Mesenchymal stem cell (in vitro differentiated cells and primary cell): ENCODE data around the gene LAMA5.
A peak's percentile ranks its signal among the peaks of the same experiment; 100 is the strongest.

Experiments used
- DNase-seq: peaks from one replicate; pipeline ENCODE4 v3.0.0-alpha.2; 2013
- H2AFZ ChIP-seq: one replicate; pipeline ENCODE4 v1.6.1; 2013; ENCODE audit warnings: low read depth, mild to moderate bottlenecking, control low read depth, inconsistent platforms, low read length, moderate library complexity
- H2AK5ac ChIP-seq: 2 replicates; pipeline ENCODE4 v1.6.1; 2013; ENCODE audit warnings: low read length, moderate library complexity, mild to moderate bottlenecking, inconsistent platforms; ENCODE audit not compliant: severe bottlenecking
- H2BK120ac ChIP-seq: one replicate; pipeline ENCODE4 v1.6.1; 2013; ENCODE audit warnings: low read depth, mild to moderate bottlenecking, inconsistent platforms, low read length, moderate library complexity
- H2BK12ac ChIP-seq, 2 experiments: one replicate each; pipeline ENCODE4 v1.6.1; 2013; ENCODE audit warnings: inconsistent platforms in 2 of 2, low read length in 2 of 2, mild to moderate bottlenecking in 2 of 2, moderate library complexity in 2 of 2, control low read depth in 1 of 2
- H2BK15ac ChIP-seq: one replicate; pipeline ENCODE4 v1.6.1; 2013; ENCODE audit warnings: mild to moderate bottlenecking, low read depth, inconsistent platforms; ENCODE audit not compliant: poor library complexity, severe bottlenecking
- H2BK5ac ChIP-seq: 2 replicates; pipeline ENCODE4 v1.6.1; 2013; ENCODE audit warnings: low read depth, mild to moderate bottlenecking, low read length, control low read depth, inconsistent platforms; ENCODE audit not compliant: poor library complexity, severe bottlenecking
- H3K14ac ChIP-seq, 2 experiments: one replicate each; pipeline ENCODE4 v1.6.1; 2013; ENCODE audit warnings: inconsistent platforms in 2 of 2, low read length in 2 of 2, control low read depth in 1 of 2, mild to moderate bottlenecking in 1 of 2, moderate library complexity in 1 of 2
- H3K18ac ChIP-seq, 2 experiments: one replicate each; pipeline ENCODE4 v1.6.1; 2013; ENCODE audit warnings: inconsistent platforms in 2 of 2, low read length in 2 of 2, control low read depth in 1 of 2, low read depth in 1 of 2, mild to moderate bottlenecking in 1 of 2
- H3K23ac ChIP-seq, 2 experiments: one replicate each; pipeline ENCODE4 v1.6.1; 2013; ENCODE audit warnings: inconsistent platforms in 2 of 2, low read length in 2 of 2, mild to moderate bottlenecking in 2 of 2, moderate library complexity in 2 of 2, control low read depth in 1 of 2
- H3K27ac ChIP-seq: 2 replicates; pipeline ENCODE4 v1.5.1; 2013; ENCODE audit warnings: mild to moderate bottlenecking, moderate library complexity, low read length, control low read depth, inconsistent platforms; ENCODE audit not compliant: poor library complexity, severe bottlenecking
- H3K27me3 ChIP-seq, 2 experiments: 2 replicates each; pipeline versions ENCODE4 v1.6.1 to v1.7.0; 2013; ENCODE audit warnings: low read length in 2 of 2, mild to moderate bottlenecking in 2 of 2, moderate library complexity in 2 of 2, control low read depth in 1 of 2, inconsistent platforms in 1 of 2; ENCODE audit not compliant: control insufficient read depth in 1 of 2, insufficient read depth in 1 of 2
- H3K36me3 ChIP-seq, 2 experiments: 2 replicates each; pipeline versions ENCODE4 v1.6.1 to v1.7.0; 2013; ENCODE audit warnings: low read length in 2 of 2, control low read depth in 1 of 2, inconsistent platforms in 1 of 2, low read depth in 1 of 2, mild to moderate bottlenecking in 1 of 2; ENCODE audit not compliant: insufficient read depth in 2 of 2, control insufficient read depth in 1 of 2
- H3K4ac ChIP-seq, 2 experiments: one replicate each; pipeline ENCODE4 v1.6.1; 2013; ENCODE audit warnings: inconsistent platforms in 2 of 2, low read length in 2 of 2, mild to moderate bottlenecking in 2 of 2, moderate library complexity in 2 of 2, control low read depth in 1 of 2, low read depth in 1 of 2
- H3K4me1 ChIP-seq: 2 replicates; pipeline ENCODE4 v1.6.1; 2013; ENCODE audit warnings: low read depth, low read length, control low read depth; ENCODE audit not compliant: control insufficient read depth, insufficient read depth
- H3K4me2 ChIP-seq: 2 replicates; pipeline ENCODE4 v1.6.1; 2013; ENCODE audit warnings: low read length, mild to moderate bottlenecking, inconsistent platforms; ENCODE audit not compliant: poor library complexity, severe bottlenecking
- H3K4me3 ChIP-seq, 2 experiments: 2 replicates each; pipeline versions ENCODE4 v1.5.1 to v1.7.0; 2013; ENCODE audit warnings: low read length in 2 of 2, mild to moderate bottlenecking in 2 of 2, control low read depth in 1 of 2, low read depth in 1 of 2; ENCODE audit not compliant: insufficient read depth in 1 of 2
- H3K79me1 ChIP-seq: replicated peaks from 2 replicates; pipeline ENCODE4 v1.6.1; 2013; ENCODE audit warnings: mild to moderate bottlenecking, control low read depth, low read length, inconsistent platforms; ENCODE audit not compliant: poor library complexity, severe bottlenecking
- H3K9ac ChIP-seq: 2 replicates; pipeline ENCODE4 v1.7.0; 2013; ENCODE audit warnings: mild to moderate bottlenecking, low read length, moderate library complexity
- H3K9me3 ChIP-seq: 2 replicates; pipeline ENCODE4 v1.7.0; 2013; ENCODE audit warnings: mild to moderate bottlenecking, low read length; ENCODE audit not compliant: control insufficient read depth
- H4K8ac ChIP-seq: one replicate; pipeline ENCODE4 v1.6.1; 2013; ENCODE audit warnings: inconsistent platforms, mild to moderate bottlenecking, low read length, moderate library complexity
- H4K91ac ChIP-seq: one replicate; pipeline ENCODE4 v1.6.1; 2013; ENCODE audit warnings: mild to moderate bottlenecking, low read length, inconsistent platforms
- WGBS: methylation state at CpG from one replicate; pipeline ENCODE4 v1.1.7; 2013; ENCODE audit warnings: mixed read lengths; 5-methylcytosine and 5-hydroxymethylcytosine counted together

LAMA5 gene

DNA sequence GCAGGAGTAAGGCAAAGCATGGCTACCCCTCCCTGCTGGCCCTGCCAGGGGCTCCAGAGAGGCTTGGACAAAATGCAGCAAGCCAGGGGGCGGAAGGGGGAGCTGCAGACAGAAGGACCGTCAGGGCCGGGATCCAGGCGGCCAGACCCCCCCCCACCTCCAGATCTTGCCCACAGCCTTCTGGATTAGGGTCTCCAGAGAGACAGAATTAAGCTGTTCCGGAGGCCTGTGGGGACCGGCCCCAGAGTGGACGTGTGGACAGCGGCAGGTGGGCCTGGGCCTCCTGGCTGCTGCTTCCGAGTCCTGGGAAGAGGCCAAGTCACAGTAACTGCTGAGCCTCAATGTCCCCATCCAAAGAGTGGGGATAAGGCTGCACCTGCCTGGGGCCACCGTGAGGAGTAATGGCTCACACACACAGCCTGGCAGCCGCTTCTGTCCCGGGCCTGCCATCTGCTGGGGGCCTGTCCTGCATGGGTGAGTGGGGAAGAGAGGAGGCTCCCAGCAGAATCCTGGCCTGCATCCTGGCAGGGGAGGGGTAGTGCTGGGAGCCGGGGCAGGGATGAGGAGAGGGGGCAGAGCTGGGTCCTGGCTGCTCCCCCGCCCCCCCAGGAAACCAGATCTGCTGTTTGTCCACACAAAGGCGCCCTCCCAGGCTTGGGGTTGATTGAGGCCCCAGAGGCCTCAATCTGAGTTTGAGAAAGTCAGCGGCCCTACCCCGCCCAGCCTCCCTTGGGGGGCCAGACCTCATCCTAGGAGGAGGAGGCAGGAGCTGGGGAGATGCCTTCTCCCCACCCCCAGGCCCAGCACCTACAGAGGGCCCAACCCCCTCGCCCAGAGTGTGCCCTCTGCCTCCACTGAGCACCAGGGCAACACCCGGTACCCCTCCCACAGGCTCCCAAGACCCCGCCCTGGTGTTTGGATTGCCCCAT is 3.9 kb downstream of the LAMA5 start:
- H3K23ac ChIP-seq, result peak overlapping the region in 1 of 2 experiments; percentile 48
- H2BK5ac ChIP-seq, result no peak overlapping the region
- H3K27ac ChIP-seq, result peak overlapping the region; percentile 66
- H4K91ac ChIP-seq, result peak overlapping the region; percentile 75
- H2AK5ac ChIP-seq, result peak overlapping the region; percentile 81
- H3K4me3 ChIP-seq, result no peak overlapping the region
- H4K8ac ChIP-seq, result peak overlapping the region; percentile 7
- H3K18ac ChIP-seq, result peak overlapping the region in 1 of 2 experiments; percentile 28
- H3K36me3 ChIP-seq, result peaks cover 0 to 67% of the 10 kb centered on the region in 2 experiments
- no peaks in the 10 kb centered on the region for H3K9me3 ChIP-seq
- H3K27me3 ChIP-seq, result peaks cover 0 to 3% of the 10 kb centered on the region in 2 experiments
- no peak for DNase-seq
- H3K4ac ChIP-seq, result peak overlapping the region in 1 of 2 experiments; percentile 38
- peaks cover 78% of the 10 kb centered on the region for H3K4me1 ChIP-seq
- H2BK12ac ChIP-seq, result peak overlapping the region in 1 of 2 experiments; percentile 51
- no peak overlapping the region for H2AFZ ChIP-seq
- H3K9ac ChIP-seq, result no peak overlapping the region
- peaks cover 4% of the 10 kb centered on the region for H3K79me1 ChIP-seq
- no peak overlapping the region for H2BK120ac ChIP-seq
- H3K14ac ChIP-seq, result no peak overlapping the region
- peak overlapping the region; percentile 12 for H2BK15ac ChIP-seq
- WGBS, result 84% methylated on average over 19 of the region's 20 CpGs
- H3K4me2 ChIP-seq, result peak overlapping the region; percentile 92

DNA sequence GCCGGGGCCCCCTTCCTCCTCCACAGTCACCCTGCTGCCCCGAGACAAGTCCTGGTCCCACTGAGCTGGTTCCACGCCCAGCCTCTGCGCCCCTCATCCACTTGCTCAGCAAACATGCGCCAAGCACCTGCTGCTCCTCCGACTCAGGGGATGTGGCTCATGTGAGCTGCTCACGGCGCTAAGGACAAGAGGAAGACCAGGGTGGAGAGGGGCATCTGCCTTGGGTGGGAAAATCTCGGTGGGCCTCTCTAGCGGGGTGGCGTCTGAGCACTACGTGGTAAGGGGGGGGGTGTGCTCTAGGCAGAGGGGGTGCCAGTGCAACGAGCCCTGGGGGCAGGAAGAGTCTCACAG is 4.5 kb downstream of the LAMA5 start:
- no peak overlapping the region for H2BK120ac ChIP-seq
- DNase-seq, result no peak
- H3K36me3 ChIP-seq, result peaks cover 0 to 74% of the 10 kb centered on the region in 2 experiments
- H3K4me2 ChIP-seq, result peak overlapping the region; percentile 92
- no peak overlapping the region for H2BK15ac ChIP-seq
- H2BK12ac ChIP-seq, result no peak overlapping the region
- 93% methylated on average over 13 of the region's 13 CpGs for WGBS
- no peaks in the 10 kb centered on the region for H3K9me3 ChIP-seq
- H4K91ac ChIP-seq, result no peak overlapping the region
- no peak overlapping the region for H3K18ac ChIP-seq
- no peak overlapping the region for H3K9ac ChIP-seq
- H3K79me1 ChIP-seq, result peaks cover 4% of the 10 kb centered on the region
- H2AFZ ChIP-seq, result no peak overlapping the region
- H2BK5ac ChIP-seq, result no peak overlapping the region
- H3K27me3 ChIP-seq, result peaks cover 0 to 3% of the 10 kb centered on the region in 2 experiments
- H3K14ac ChIP-seq, result no peak overlapping the region
- H3K4me1 ChIP-seq, result peaks cover 78% of the 10 kb centered on the region
- no peak overlapping the region for H4K8ac ChIP-seq
- H3K4me3 ChIP-seq, result no peak overlapping the region
- H3K4ac ChIP-seq, result no peak overlapping the region
- no peak overlapping the region for H3K23ac ChIP-seq
- peak overlapping the region; percentile 66 for H3K27ac ChIP-seq
- H2AK5ac ChIP-seq, result peak overlapping the region; percentile 72

DNA sequence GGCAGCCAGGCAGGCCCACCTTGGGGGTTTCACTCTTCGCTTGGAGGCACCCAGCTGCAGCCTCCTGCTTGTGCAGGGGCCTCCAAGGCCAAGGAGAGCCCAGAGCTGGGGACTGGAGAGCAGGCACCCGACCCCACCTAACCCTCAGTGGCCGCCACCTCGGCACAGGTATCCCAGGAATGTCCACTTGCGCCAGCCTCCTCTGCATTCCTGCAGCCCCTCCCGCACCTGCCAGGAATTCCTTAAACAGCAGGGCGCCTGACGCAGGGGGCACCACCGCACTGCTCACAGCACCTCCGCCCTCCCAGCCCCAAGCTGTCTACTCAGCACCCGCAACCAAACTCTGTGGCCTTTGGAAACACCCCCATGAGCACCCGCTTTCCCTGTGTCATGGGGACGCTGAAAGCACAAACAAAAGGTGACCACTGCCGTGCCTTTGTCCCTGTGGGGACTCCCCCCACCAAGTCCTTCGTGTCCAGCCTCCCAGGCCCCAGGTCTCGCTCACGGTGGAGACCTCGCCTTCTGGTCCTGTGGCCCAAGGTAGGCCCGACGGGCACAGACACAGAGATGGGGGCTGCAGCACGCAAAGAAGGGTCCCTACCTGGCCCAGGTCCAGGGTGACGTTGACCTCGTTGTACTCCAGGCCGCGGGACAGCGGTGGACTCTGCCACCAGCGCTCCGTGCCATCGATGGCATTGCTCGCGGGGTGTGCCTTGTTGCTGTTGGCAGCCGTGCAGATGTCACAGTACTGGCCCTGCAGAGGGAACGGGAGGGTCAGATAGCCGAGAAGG is 5.1 kb downstream of the LAMA5 start:
- H3K14ac ChIP-seq, result no peak overlapping the region
- H3K27ac ChIP-seq, result peak overlapping the region; percentile 75
- WGBS, result 85% methylated on average over 34 of the region's 34 CpGs
- no peak overlapping the region for H2BK12ac ChIP-seq
- no peak overlapping the region for H3K23ac ChIP-seq
- no peak overlapping the region for H3K18ac ChIP-seq
- H2AK5ac ChIP-seq, result peak overlapping the region; percentile 21
- H3K4me2 ChIP-seq, result peak overlapping the region; percentile 11
- no peak overlapping the region for H2BK15ac ChIP-seq
- no peak overlapping the region for H2AFZ ChIP-seq
- H2BK5ac ChIP-seq, result peak overlapping the region; percentile 3
- H3K4me1 ChIP-seq, result peaks cover 81% of the 10 kb centered on the region
- no peak for DNase-seq
- H4K91ac ChIP-seq, result no peak overlapping the region
- no peaks in the 10 kb centered on the region for H3K9me3 ChIP-seq
- H3K79me1 ChIP-seq, result peaks cover 4% of the 10 kb centered on the region
- H3K36me3 ChIP-seq, result peaks cover 0 to 78% of the 10 kb centered on the region in 2 experiments
- H3K4ac ChIP-seq, result no peak overlapping the region
- H3K4me3 ChIP-seq, result no peak overlapping the region
- peaks cover 0 to 3% of the 10 kb centered on the region in 2 experiments for H3K27me3 ChIP-seq
- H3K9ac ChIP-seq, result no peak overlapping the region
- no peak overlapping the region for H2BK120ac ChIP-seq
- H4K8ac ChIP-seq, result no peak overlapping the region
